ENCODE data around the gene UNC13B. TPM values are rescaled to one million over a fixed set of nuclear protein-coding genes. Genes with fewer than 3 reads are reported as not detected.
A peak's percentile ranks its signal among the peaks of the same experiment; 100 is the strongest.

UNC13B gene
- total RNA-seq, 1 experiment from 2014 or later: 9.8 TPM

DNA sequence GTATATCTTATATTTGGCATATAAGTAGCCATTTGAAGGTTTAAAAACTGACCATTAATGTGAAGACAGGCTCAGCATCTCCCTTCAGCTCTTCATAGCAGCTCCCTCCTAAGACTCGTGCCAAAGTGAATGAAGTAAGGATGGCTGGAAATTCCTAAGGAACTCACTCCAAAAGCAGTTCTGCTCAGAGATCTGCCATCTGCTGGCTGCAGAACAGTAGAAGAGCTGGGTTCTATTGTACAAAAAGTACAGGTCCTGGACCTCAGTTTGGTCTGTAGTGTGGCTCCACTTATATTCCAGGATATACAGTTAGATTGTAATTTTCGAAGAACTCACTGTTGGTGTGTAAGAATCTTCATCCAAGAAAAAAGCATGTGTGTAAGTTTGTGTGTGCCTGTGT, 223.2 kb downstream of the UNC13B start:
- ATAC-seq: peak; percentile 15; the same call in 1 of the 2 replicates

DNA sequence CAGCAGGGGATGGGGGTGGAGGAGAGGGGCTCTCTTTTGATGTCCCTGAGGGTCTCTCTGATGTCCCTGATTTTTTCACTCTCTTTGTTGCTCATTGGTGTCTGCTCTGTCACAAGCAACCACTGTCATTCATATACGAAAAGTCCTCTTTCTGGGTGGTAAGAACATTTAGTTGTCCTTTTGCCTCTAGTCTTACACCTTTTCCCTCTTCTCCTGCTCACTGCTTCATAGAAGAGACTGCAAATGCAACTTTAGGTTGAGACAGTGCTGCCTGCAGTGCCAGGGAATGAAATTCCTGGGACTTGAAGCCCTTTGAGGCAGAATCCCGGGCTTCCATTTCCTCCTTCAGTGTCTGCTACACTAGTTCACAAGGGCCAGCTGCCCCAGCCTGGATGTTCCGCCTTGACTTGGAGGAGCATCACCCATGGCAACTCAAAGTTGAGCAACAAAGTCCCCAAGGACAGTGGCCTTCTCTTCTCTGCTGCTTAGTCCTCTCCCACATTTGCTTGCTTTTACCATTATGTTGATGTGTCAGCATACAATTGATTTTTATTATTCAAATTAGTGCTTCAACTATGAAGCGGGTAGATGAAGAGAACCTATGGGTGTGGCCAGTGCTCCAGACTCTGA, 233.4 kb downstream of the UNC13B start:
- Histone ChIP-seq H3K27ac (ENCODE audit: low read length) (no peak overlapping the region), H3K9me3 (ENCODE audit: low read length) (no peaks in the 10 kb centered on the region), H3K4me2 (ENCODE audit: low read length) (no peak overlapping the region), H3K4me1 (ENCODE audit: insufficient read depth, low read length) (no peaks in the 10 kb centered on the region), H4K20me1 (ENCODE audit: low read length) (no peaks in the 10 kb centered on the region), H3K27me3 (ENCODE audit: low read length) (no peaks in the 10 kb centered on the region), H3K9me2 (replicated peaks; ENCODE audit: low read length) (no peaks in the 10 kb centered on the region), H3F3A (ENCODE audit: low read length, unreplicated experiment) (no peaks in the 10 kb centered on the region), H3K79me2 (ENCODE audit: low read length) (no peaks in the 10 kb centered on the region), H3K4me3 (ENCODE audit: low read length) (no peak overlapping the region), H3K36me3 (ENCODE audit: low read depth, low read length) (no peaks in the 10 kb centered on the region), H3K9ac (ENCODE audit: low read length) (no peak overlapping the region), H2AFZ (ENCODE audit: low read length) (no peak overlapping the region)
- TF ChIP-seq EZH2 (IDR thresholded peaks at IDR 0.05; ENCODE audit: low read length, unreplicated experiment): no peak
- TF ChIP-seq, protein P1, sequence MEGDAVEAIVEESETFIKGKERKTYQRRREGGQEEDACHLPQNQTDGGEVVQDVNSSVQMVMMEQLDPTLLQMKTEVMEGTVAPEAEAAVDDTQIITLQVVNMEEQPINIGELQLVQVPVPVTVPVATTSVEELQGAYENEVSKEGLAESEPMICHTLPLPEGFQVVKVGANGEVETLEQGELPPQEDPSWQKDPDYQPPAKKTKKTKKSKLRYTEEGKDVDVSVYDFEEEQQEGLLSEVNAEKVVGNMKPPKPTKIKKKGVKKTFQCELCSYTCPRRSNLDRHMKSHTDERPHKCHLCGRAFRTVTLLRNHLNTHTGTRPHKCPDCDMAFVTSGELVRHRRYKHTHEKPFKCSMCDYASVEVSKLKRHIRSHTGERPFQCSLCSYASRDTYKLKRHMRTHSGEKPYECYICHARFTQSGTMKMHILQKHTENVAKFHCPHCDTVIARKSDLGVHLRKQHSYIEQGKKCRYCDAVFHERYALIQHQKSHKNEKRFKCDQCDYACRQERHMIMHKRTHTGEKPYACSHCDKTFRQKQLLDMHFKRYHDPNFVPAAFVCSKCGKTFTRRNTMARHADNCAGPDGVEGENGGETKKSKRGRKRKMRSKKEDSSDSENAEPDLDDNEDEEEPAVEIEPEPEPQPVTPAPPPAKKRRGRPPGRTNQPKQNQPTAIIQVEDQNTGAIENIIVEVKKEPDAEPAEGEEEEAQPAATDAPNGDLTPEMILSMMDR (conservative IDR thresholded peaks at IDR 0.05; ENCODE audit: low read depth, low read length): no peak
- no peak for TF ChIP-seq EZH2phosphoT487 (IDR thresholded peaks at IDR 0.05; ENCODE audit: borderline replicate concordance, low read length)
- intact Hi-C loops (cut with micrococcal nuclease): no loop called here
- ChIA-PET CTCF (no interaction called here), POLR2A (ENCODE audit: unreplicated experiment) (no interaction called here)
- ATAC-seq: no peak
- no peak for DNase-seq
- no TSS peak for BruUV-seq (replicated peaks)

More for the DNA sequence above, 223.2 kb downstream of the UNC13B start:
- Histone ChIP-seq H3K27me3 (ENCODE audit: low read length) (no peaks in the 10 kb centered on the region), H3K9ac (ENCODE audit: low read length) (no peak overlapping the region), H3F3A (ENCODE audit: low read length, unreplicated experiment) (no peaks in the 10 kb centered on the region), H3K9me3 (ENCODE audit: low read length) (no peaks in the 10 kb centered on the region), H3K4me1 (ENCODE audit: insufficient read depth, low read length) (no peaks in the 10 kb centered on the region), H3K9me2 (replicated peaks; ENCODE audit: low read length) (no peaks in the 10 kb centered on the region), H3K4me3 (ENCODE audit: low read length) (no peak overlapping the region), H3K79me2 (ENCODE audit: low read length) (no peaks in the 10 kb centered on the region), H3K36me3 (ENCODE audit: low read depth, low read length) (no peaks in the 10 kb centered on the region), H3K4me2 (ENCODE audit: low read length) (no peak overlapping the region), H3K27ac (ENCODE audit: low read length) (no peak overlapping the region), H2AFZ (ENCODE audit: low read length) (no peak overlapping the region), H4K20me1 (ENCODE audit: low read length) (no peaks in the 10 kb centered on the region)
- POLR2A ChIA-PET (ENCODE audit: unreplicated experiment): interaction anchor here (0.6 to 0.7 kb wide), 2 partner anchors 39 to 40 kb away, joined by 3 read pairs; no protein-coding TSS in a partner anchor
- DNase-seq: peak; percentile 20
- CTCF ChIA-PET: interaction anchor here (0.5 to 1.1 kb wide), 2 partner anchors 268 to 269 kb away, joined by 3 read pairs; partner anchors contain the start of gene ATOSB
- no TSS peak for BruUV-seq (replicated peaks)
- TF ChIP-seq, protein P1 (conservative IDR thresholded peaks at IDR 0.05; ENCODE audit: low read depth, low read length): peak; percentile 37
- no peak for TF ChIP-seq EZH2phosphoT487 (IDR thresholded peaks at IDR 0.05; ENCODE audit: borderline replicate concordance, low read length)
- intact Hi-C loops (cut with micrococcal nuclease): loop anchor here (10.0 kb wide), 1 partner anchor 90 kb away; no protein-coding TSS in a partner anchor

DNA sequence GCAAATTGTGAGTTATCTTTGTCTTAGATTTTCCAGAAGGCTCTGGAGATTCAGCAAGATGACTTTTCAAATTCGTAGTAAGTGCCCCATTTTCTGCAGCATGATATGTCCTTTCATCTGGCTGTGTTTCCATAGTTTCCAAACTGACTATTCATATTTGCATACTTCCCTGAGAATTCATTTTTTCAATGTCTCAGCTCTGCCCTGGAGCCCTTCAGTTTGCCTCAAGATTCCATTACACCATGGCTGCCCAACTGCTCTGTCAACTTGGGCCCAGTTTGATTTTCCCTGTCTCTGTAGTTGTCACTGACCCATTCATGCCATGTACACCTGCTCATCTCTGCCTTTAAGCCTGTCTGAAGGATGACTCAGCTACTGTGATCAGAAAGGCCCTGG, 233.9 kb downstream of the UNC13B start:
- POLR2A ChIA-PET (ENCODE audit: unreplicated experiment): no interaction called here
- no peaks in the 10 kb centered on the region for H3K79me2 ChIP-seq (ENCODE audit: low read length)
- CTCF ChIA-PET: no interaction called here
- no peaks in the 10 kb centered on the region for H3K27me3 ChIP-seq (ENCODE audit: low read length)
- H3K4me1 ChIP-seq (ENCODE audit: insufficient read depth, low read length): no peaks in the 10 kb centered on the region
- no peak overlapping the region for H3K27ac ChIP-seq (ENCODE audit: low read length)
- BruUV-seq (replicated peaks): no TSS peak
- ATAC-seq: no peak
- H2AFZ ChIP-seq (ENCODE audit: low read length): no peak overlapping the region
- no peaks in the 10 kb centered on the region for H3K9me3 ChIP-seq (ENCODE audit: low read length)
- no peak overlapping the region for H3K9ac ChIP-seq (ENCODE audit: low read length)
- no peaks in the 10 kb centered on the region for H3F3A ChIP-seq (ENCODE audit: low read length, unreplicated experiment)
- no peaks in the 10 kb centered on the region for H4K20me1 ChIP-seq (ENCODE audit: low read length)
- no peak for DNase-seq
- H3K9me2 ChIP-seq (replicated peaks; ENCODE audit: low read length): no peaks in the 10 kb centered on the region
- TF ChIP-seq EZH2 (IDR thresholded peaks at IDR 0.05; ENCODE audit: low read length, unreplicated experiment) (no peak), EZH2phosphoT487 (IDR thresholded peaks at IDR 0.05; ENCODE audit: borderline replicate concordance, low read length) (no peak)
- TF ChIP-seq, protein P1 (conservative IDR thresholded peaks at IDR 0.05; ENCODE audit: low read depth, low read length): no peak
- no peak overlapping the region for H3K4me2 ChIP-seq (ENCODE audit: low read length)
- H3K36me3 ChIP-seq (ENCODE audit: low read depth, low read length): no peaks in the 10 kb centered on the region
- intact Hi-C loops (cut with micrococcal nuclease): no loop called here
- no peak overlapping the region for H3K4me3 ChIP-seq (ENCODE audit: low read length)
